ENCODE measurements around the gene ITPKB.

ITPKB gene

GRCh38 chr1:226702957-226703831 lies 35.9 kb downstream of the ITPKB start:
- peak; percentile 82 to 83 for DNase-seq

- DNase-seq = no peak
These were observed 36.6 kb downstream of the ITPKB start for GRCh38 chr1:226702318-226702956.

DNA sequence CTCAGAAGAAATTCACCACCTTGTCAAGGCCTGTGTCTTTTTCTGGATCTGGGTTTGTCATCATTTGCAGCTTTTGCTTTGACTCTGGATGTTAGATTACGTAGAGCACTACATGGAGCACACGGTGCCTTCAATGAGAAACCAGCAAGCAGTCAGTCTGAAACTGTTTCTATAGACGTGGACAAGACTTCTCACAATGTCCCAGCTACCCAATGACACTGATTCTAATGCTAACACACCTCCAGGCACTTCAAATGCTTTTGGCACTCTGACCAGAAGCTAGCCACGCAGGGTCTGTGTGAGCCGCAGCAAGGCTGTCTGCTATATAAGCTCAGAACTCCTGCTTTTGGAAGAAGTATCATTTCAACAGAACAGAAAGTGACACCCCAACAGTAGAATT lies 38.2 kb downstream of the ITPKB start:
- DNase-seq = no peak

GRCh38 chr1:226699166-226699565 lies 39.9 kb downstream of the ITPKB start:
- DNase-seq = no peak

DNA sequence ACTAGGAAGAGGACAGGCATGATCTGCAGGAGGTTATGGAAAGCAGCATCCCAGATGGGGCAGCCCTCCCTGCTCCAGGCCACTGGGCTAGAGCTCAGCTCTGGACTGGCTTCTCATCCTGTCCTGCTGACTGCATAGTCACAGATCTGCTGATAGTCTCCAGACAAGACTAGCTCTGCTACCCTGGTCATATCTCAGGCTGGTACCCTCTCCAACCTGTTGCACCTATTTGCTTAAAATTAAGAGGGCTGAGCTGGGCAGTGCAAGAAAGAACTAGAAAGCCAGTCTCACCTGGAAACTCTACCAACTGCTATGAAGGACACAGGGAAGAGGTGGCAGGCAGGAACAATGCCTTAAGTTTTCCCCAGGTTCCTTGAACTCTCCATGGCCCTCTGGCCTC lies 40.4 kb downstream of the ITPKB start:
- DNase-seq = no peak

- DNase-seq = no peak
These were observed 41.0 kb downstream of the ITPKB start for GRCh38 chr1:226697929-226698544.

GRCh38 chr1:226697151-226697928 lies 41.7 kb downstream of the ITPKB start:
- DNase-seq = no peak

- no peak for DNase-seq
These were observed 42.5 kb downstream of the ITPKB start for GRCh38 chr1:226696547-226696946.

- no peak for DNase-seq
These were observed 43.7 kb downstream of the ITPKB start for GRCh38 chr1:226695335-226695900.

- DNase-seq = no peak
These were observed 46.3 kb downstream of the ITPKB start for GRCh38 chr1:226692823-226693222.

GRCh38 chr1:226692051-226692792 lies 46.9 kb downstream of the ITPKB start:
- no peak for DNase-seq

DNA sequence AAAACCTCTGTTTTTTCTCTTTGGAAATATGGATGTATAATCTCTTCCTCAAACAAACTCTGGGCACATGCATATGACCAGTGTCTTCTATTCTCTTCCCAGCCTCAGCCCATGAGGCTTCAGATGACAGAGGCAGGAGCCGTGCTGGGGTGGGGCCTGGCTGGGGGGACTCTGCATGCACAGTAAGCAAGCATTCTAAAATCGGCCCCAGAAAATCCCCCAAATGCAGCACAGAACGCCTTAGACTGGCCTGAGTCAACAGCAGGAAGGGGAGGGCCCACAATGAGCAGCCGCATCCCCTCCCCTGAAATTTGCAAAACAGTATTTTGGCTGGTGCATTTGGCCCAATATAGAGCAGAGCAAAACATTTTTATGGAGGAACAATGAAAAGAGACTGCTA lies 47.8 kb downstream of the ITPKB start:
- peak; percentile 50 to 64 for DNase-seq

- DNase-seq = peak in 1 of 2 donors; percentile 44
These were observed 48.6 kb downstream of the ITPKB start for GRCh38 chr1:226690460-226690982.

DNA sequence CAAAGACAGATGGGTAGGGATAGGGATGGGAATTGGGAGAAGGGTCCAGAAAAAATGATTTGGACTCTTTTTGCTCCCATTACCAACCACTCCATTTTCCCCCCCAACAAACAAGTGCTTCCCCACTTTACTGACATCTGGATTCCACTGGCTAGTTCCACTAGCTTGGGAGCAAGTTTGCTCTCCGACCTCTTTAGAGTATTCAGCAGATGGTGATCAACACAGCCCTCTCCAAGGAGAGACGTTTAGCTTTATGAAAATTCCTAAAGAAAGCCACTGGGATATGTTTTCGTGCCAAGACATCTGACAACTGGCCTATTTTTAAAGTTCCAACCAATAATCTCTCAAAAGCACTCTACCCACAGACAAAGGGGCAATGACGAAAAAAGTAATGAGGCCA lies 50.3 kb downstream of the ITPKB start:
- no peak for DNase-seq

DNA sequence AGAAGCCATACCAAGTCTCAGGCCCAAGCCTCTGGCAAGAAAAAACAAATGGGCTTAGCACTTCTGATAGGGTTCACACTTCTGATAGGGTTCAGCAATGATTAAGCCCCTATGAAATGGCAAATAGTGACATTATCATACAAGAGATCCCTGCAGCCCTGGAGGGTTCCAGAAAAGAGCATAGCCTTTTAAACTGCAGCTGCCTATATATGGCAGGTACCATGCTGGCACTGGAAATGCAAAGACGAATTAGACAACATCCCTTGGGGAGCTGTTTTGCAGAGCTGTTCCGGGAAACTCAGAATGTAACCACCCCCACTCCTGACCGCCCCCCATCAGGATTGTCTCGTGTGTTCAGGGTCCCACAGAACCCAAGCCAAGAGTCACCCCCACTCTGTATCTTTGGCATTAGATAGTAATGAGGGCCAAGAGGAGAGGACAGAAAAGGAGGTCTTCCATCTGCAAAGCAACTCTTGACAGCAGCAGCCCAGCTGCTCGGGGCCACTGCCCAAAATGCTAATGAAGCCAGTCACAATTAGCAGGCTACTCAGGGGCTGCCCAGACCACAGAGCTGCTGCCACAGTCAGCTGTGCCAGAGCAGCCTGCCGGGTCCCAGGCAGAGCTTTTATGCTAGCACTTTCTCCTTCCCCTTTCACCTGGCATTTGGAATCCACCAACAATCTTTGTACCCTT lies 50.9 kb downstream of the ITPKB start:
- no peak for DNase-seq

DNA sequence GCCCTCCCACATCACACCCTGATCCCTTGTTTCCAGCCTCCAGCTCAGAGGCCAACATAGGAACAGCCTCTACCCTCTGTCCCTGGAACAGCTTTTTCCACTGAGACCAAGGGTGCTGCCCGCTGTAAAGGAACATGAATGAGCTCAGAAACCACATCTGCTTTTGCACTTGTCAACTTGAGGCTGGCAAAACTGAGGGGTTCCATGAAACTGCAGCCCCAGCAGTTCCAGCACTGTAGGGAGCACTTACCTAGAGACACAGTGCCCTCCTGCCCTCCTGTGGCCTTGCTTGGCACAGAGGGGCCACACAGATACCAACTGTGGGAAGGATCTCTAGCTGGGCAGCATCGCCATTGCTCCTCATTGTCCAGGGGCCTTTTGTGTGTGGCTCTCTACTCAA lies 51.7 kb downstream of the ITPKB start:
- peak; percentile 39 to 51 for DNase-seq

DNA sequence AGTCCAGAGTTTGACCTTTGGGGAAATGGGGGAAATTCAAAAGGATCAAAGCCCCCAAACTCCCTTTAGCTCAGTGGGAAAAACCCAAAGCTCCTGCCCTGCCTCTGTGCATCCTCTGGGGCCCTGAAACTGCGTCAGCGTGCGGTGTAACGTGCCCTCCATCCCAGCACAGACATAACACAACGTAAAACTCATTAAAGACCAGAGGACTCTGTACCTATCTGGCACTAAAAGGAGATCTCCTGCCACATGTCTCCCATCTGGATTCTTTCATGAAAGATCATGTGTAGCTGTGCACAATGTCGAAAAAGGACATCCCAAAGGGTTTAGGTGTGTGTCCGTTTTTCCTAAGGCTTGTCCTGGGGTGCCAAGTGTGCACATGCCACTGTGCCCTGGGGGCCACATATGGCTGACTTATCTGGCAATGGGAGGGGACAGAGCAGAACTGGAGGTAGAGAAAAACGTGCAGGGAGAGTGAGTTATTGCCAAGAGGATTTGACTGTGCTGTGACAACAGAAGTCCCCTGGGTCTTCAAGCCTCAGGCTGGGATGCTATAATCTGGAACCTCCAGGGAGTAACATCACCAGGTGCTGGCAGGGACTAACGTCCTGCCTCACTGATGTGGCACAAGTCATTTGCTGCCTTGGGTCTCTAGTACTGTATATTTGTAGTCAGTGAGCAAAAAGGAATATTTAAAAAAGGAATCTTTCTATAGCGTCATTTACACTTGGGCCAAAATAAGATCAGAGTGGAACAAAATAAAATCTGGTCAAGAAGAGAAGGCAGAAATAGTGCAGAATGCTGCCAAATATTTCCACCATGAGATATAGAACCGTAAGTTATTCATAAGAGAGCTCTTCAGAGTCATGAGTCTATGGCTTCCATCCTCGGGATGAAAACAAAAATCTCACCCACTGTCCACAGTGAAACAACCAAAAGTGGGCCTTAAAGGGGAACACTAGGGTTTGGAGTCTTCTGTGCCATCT lies 52.3 kb downstream of the ITPKB start:
- no peak for DNase-seq

GRCh38 chr1:226685196-226685820 lies 53.8 kb downstream of the ITPKB start:
- DNase-seq = no peak

GRCh38 chr1:226684026-226684425 lies 55.1 kb downstream of the ITPKB start:
- no peak for DNase-seq
